ENCODE data around the gene TYRO3.

TYRO3 gene

DNA sequence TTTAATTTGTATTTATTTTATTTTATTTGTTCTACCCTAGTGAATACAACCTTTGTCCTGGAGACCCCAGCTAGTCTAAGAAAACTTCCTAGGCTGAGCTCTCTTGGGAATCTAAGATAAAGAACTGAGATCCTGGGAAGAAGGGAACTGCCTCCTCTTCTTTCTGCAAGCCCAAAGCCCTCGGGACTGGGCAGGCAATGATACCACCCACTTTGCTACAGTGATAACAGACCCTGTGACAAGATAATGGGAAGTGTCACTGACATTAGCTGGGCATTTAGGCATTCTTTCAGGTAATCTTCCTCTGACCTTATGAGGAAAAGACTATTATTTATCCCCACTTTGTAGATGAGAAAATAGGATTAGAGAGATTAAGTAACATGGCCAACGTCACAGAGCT is 15.1 kb downstream of the TYRO3 start:
- Mint-ChIP-seq H3K27me3 (ENCODE audit: low read depth, poor library complexity) (peaks cover 4% of the 10 kb centered on the region), H3K4me1 (peaks cover 7% of the 10 kb centered on the region), H3K4me3 (no peak overlapping the region), H3K27ac (no peak overlapping the region), H3K36me3 (ENCODE audit: low read depth) (peaks cover 35% of the 10 kb centered on the region), H3K9me3 (no peaks in the 10 kb centered on the region)
- TF ChIP-seq, protein P1, sequence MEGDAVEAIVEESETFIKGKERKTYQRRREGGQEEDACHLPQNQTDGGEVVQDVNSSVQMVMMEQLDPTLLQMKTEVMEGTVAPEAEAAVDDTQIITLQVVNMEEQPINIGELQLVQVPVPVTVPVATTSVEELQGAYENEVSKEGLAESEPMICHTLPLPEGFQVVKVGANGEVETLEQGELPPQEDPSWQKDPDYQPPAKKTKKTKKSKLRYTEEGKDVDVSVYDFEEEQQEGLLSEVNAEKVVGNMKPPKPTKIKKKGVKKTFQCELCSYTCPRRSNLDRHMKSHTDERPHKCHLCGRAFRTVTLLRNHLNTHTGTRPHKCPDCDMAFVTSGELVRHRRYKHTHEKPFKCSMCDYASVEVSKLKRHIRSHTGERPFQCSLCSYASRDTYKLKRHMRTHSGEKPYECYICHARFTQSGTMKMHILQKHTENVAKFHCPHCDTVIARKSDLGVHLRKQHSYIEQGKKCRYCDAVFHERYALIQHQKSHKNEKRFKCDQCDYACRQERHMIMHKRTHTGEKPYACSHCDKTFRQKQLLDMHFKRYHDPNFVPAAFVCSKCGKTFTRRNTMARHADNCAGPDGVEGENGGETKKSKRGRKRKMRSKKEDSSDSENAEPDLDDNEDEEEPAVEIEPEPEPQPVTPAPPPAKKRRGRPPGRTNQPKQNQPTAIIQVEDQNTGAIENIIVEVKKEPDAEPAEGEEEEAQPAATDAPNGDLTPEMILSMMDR (IDR thresholded peaks at IDR 0.05) = no peak
- no peak for DNase-seq

DNA sequence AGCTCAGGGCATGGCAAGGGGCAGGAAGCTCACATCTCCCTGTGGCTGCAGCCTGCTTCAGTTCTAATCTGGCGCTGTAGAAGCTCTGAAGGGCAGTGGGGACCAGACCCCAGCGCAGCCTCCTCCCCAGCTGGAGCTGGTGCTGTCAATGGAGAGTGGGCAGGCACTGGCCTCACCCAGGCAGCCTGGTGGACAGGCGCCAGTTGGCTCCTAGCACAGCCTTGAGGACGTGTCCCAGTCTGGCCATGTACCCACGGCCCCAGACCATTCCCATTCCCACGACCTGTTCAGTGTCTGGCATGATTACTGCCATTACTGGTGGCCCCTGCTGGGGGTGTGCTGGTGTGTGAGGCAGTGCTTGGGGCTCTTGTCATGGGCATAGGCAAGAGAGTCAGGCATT is 16.3 kb downstream of the TYRO3 start:
- no peaks in the 10 kb centered on the region for H3K9me3 Mint-ChIP-seq
- peaks cover 4% of the 10 kb centered on the region for H3K27me3 Mint-ChIP-seq (ENCODE audit: low read depth, poor library complexity)
- H3K36me3 Mint-ChIP-seq (ENCODE audit: low read depth) = peaks cover 35% of the 10 kb centered on the region
- no peaks in the 10 kb centered on the region for H3K4me1 Mint-ChIP-seq
- no peak for DNase-seq
- no peak overlapping the region for H3K4me3 Mint-ChIP-seq
- H3K27ac Mint-ChIP-seq = no peak overlapping the region
- TF ChIP-seq, protein P1 (IDR thresholded peaks at IDR 0.05) = no peak

DNA sequence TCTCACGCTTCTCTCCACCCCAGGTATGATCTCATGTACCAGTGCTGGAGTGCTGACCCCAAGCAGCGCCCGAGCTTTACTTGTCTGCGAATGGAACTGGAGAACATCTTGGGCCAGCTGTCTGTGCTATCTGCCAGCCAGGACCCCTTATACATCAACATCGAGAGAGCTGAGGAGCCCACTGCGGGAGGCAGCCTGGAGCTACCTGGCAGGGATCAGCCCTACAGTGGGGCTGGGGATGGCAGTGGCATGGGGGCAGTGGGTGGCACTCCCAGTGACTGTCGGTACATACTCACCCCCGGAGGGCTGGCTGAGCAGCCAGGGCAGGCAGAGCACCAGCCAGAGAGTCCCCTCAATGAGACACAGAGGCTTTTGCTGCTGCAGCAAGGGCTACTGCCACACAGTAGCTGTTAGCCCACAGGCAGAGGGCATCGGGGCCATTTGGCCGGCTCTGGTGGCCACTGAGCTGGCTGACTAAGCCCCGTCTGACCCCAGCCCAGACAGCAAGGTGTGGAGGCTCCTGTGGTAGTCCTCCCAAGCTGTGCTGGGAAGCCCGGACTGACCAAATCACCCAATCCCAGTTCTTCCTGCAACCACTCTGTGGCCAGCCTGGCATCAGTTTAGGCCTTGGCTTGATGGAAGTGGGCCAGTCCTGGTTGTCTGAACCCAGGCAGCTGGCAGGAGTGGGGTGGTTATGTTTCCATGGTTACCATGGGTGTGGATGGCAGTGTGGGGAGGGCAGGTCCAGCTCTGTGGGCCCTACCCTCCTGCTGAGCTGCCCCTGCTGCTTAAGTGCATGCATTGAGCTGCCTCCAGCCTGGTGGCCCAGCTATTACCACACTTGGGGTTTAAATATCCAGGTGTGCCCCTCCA is 19.1 kb downstream of the TYRO3 start:
- no peak overlapping the region for H3K27ac Mint-ChIP-seq
- no peak overlapping the region for H3K4me3 Mint-ChIP-seq
- DNase-seq = no peak
- peaks cover 4% of the 10 kb centered on the region for H3K27me3 Mint-ChIP-seq (ENCODE audit: low read depth, poor library complexity)
- H3K36me3 Mint-ChIP-seq (ENCODE audit: low read depth) = peaks cover 18% of the 10 kb centered on the region
- H3K9me3 Mint-ChIP-seq = no peaks in the 10 kb centered on the region
- H3K4me1 Mint-ChIP-seq = peaks cover 9% of the 10 kb centered on the region
- TF ChIP-seq, protein P1 (IDR thresholded peaks at IDR 0.05) = no peak

DNA sequence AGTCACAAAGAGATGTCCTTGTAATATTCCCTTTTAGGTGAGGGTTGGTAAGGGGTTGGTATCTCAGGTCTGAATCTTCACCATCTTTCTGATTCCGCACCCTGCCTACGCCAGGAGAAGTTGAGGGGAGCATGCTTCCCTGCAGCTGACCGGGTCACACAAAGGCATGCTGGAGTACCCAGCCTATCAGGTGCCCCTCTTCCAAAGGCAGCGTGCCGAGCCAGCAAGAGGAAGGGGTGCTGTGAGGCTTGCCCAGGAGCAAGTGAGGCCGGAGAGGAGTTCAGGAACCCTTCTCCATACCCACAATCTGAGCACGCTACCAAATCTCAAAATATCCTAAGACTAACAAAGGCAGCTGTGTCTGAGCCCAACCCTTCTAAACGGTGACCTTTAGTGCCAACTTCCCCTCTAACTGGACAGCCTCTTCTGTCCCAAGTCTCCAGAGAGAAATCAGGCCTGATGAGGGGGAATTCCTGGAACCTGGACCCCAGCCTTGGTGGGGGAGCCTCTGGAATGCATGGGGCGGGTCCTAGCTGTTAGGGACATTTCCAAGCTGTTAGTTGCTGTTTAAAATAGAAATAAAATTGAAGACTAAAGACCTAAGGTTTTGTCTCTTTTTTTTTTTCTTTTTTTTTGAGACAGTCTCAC is 19.8 kb downstream of the TYRO3 start:
- TF ChIP-seq, protein P1 (IDR thresholded peaks at IDR 0.05) = no peak
- Mint-ChIP-seq H3K36me3 (ENCODE audit: low read depth) (peaks cover 10% of the 10 kb centered on the region), H3K4me1 (peaks cover 9% of the 10 kb centered on the region), H3K4me3 (no peak overlapping the region), H3K27me3 (ENCODE audit: low read depth, poor library complexity) (peaks cover 1% of the 10 kb centered on the region), H3K27ac (no peak overlapping the region), H3K9me3 (no peaks in the 10 kb centered on the region)
- no peak for DNase-seq

DNA sequence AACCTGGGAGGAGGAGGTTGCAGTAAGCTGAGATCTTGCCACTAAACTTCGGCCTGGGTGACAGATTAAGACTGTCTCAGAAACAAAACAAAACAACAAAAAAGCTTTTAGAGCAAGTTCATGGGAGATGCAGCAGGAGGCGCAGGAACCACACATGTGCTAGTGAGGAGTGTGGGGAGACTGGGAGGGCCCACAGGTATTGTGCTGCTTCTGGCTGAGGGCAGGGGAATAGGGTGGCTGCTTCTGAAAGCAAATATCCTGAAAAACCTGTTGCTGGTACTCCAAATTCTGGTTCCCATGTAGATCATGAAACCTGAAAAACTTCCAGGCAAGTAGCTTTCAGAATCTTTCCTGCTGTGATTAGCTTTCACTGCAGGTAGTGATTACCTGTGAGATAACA is 22.1 kb downstream of the TYRO3 start:
- Mint-ChIP-seq H3K36me3 (ENCODE audit: low read depth) (no peaks in the 10 kb centered on the region), H3K4me3 (no peak overlapping the region), H3K27me3 (ENCODE audit: low read depth, poor library complexity) (no peaks in the 10 kb centered on the region), H3K27ac (peak overlapping the region; percentile 41), H3K9me3 (no peaks in the 10 kb centered on the region), H3K4me1 (peaks cover 20% of the 10 kb centered on the region)
- TF ChIP-seq, protein P1 (IDR thresholded peaks at IDR 0.05) = no peak
- DNase-seq = no peak
